Hematopoietic multipotent progenitor cell treated with erythropoietin and hydrocortisone succinate and interleukin-3 and kit ligand, for 6 days (in vitro differentiated cells): ENCODE data around the gene RGS10.
"Not testable (repeated sequence)": the region's sequence is repeated elsewhere in the genome, so short reads cannot be mapped to it uniquely, and the experiment has no call there.

Source experiments
- DNase-seq: peaks from one replicate; pipeline ENCODE4 v3.0.0-alpha.2; 2015

The RGS10 gene

GRCh38 chr10:119542357-119542987 is at the start of gene RGS10:
RGS10 (minus strand) TSS chr10:119542719; CDS start chr10:119542638, 81 bp downstream.
- peak; percentile 95 for DNase-seq

GRCh38 chr10:119588071-119588470 is 45.6 kb upstream of the RGS10 start:
- no peak for DNase-seq

- DNase-seq = no peak
These were observed 35.8 kb upstream of the RGS10 start for GRCh38 chr10:119578355-119578754.

GRCh38 chr10:119575991-119576390 is 33.5 kb upstream of the RGS10 start:
- DNase-seq = no peak

- peak; percentile 64 for DNase-seq
These were observed 33.0 kb upstream of the RGS10 start for GRCh38 chr10:119575506-119575905.

- DNase-seq = no peak
These were observed 25.5 kb upstream of the RGS10 start for GRCh38 chr10:119567978-119568377.

- DNase-seq = no peak
These were observed 19.6 kb upstream of the RGS10 start for GRCh38 chr10:119562097-119562496.

- not testable (repeated sequence) for DNase-seq
These were observed 17.0 kb upstream of the RGS10 start for GRCh38 chr10:119559511-119559910.

GRCh38 chr10:119556081-119556480 is 13.6 kb upstream of the RGS10 start:
- DNase-seq = not testable (repeated sequence)

GRCh38 chr10:119555178-119555784 is 12.8 kb upstream of the RGS10 start:
- DNase-seq = peak; percentile 43

GRCh38 chr10:119550827-119551226 is 8.3 kb upstream of the RGS10 start:
- no peak for DNase-seq

- DNase-seq = no peak
These were observed 6.9 kb upstream of the RGS10 start for GRCh38 chr10:119549247-119549999.

GRCh38 chr10:119546009-119546408 is 3.5 kb upstream of the RGS10 start:
- no peak for DNase-seq

GRCh38 chr10:119545310-119545709 is 2.8 kb upstream of the RGS10 start:
- no peak for DNase-seq

GRCh38 chr10:119543814-119544642 is 1.5 kb upstream of the RGS10 start:
- DNase-seq = no peak

- DNase-seq = peak; percentile 86
These were observed 682 bp upstream of the RGS10 start for GRCh38 chr10:119542988-119543813.

GRCh38 chr10:119541459-119542356 is 811 bp downstream of the RGS10 start:
- peak; percentile 55 for DNase-seq

GRCh38 chr10:119541046-119541445 is 1.5 kb downstream of the RGS10 start:
- no peak for DNase-seq

GRCh38 chr10:119540038-119540437 is 2.5 kb downstream of the RGS10 start:
- DNase-seq = no peak

- DNase-seq = peak; percentile 61
These were observed 3.1 kb downstream of the RGS10 start for GRCh38 chr10:119539359-119539825.
